ENCODE measurements around the gene STEAP1.

- no peak for TF ChIP-seq POLR2A (IDR thresholded peaks at IDR 0.05; ENCODE audit: low read depth, low read length)
- TF ChIP-seq POLR2AphosphoS5 (IDR thresholded peaks at IDR 0.05; ENCODE audit: low read depth, low read length): no peak
These were observed 53.7 kb downstream of the STEAP1 start for GRCh38 chr7:90207956-90208355.
